Endodermal cell (in vitro differentiated cells): Measurements from ENCODE around the gene KCNK2. TPM values are rescaled to one million over a fixed set of nuclear protein-coding genes. Genes with fewer than 3 reads are reported as not detected.

Experiments used
- DNase-seq: peaks from one replicate; pipeline ENCODE4 v3.0.0-alpha.2; 2017
- H3K27ac ChIP-seq: 2 replicates; pipeline ENCODE4 v1.5.1; 2013; ENCODE audit warnings: mild to moderate bottlenecking, low read depth, low read length, moderate library complexity
- H3K27me3 ChIP-seq: 2 replicates; pipeline ENCODE4 v1.6.1; 2013; ENCODE audit warnings: mild to moderate bottlenecking, low read length, moderate library complexity; ENCODE audit not compliant: insufficient read depth, control insufficient read depth, poor library complexity, severe bottlenecking
- H3K36me3 ChIP-seq: 2 replicates; pipeline ENCODE4 v1.7.0; 2013; ENCODE audit warnings: mild to moderate bottlenecking, low read length, moderate library complexity; ENCODE audit not compliant: control insufficient read depth, insufficient read depth
- H3K4me1 ChIP-seq: one replicate; pipeline ENCODE4 v1.7.0; 2013; ENCODE audit warnings: low read length; ENCODE audit not compliant: control insufficient read depth, insufficient read depth
- H3K4me3 ChIP-seq: 2 replicates; pipeline ENCODE4 v1.5.1; 2013; ENCODE audit warnings: mild to moderate bottlenecking, low read length, moderate library complexity
- H3K9ac ChIP-seq: 2 replicates; pipeline ENCODE4 v1.6.1; 2013; ENCODE audit warnings: mild to moderate bottlenecking, low read length, moderate library complexity; ENCODE audit not compliant: poor library complexity, severe bottlenecking; ENCODE audit errors: extremely low read depth
- H3K9me3 ChIP-seq: 2 replicates; pipeline ENCODE4 v1.6.1; 2013; ENCODE audit warnings: mild to moderate bottlenecking, low read length, moderate library complexity; ENCODE audit not compliant: control insufficient read depth
- H3K27ac Mint-ChIP-seq: 2 replicates; pipeline ENCODE4 v1.8.0; 2020; ENCODE audit warnings: mixed read lengths
- H3K27me3 Mint-ChIP-seq: 2 replicates; pipeline ENCODE4 v1.8.0; 2021; ENCODE audit warnings: mild to moderate bottlenecking, mixed read lengths; ENCODE audit not compliant: insufficient read depth
- H3K36me3 Mint-ChIP-seq: 2 replicates; pipeline ENCODE4 v1.8.0; 2020; ENCODE audit warnings: low read depth, mixed read lengths
- H3K4me1 Mint-ChIP-seq: 2 replicates; pipeline ENCODE4 v1.8.0; 2020; ENCODE audit warnings: mixed read lengths
- H3K4me3 Mint-ChIP-seq: 2 replicates; pipeline ENCODE4 v1.8.0; 2020; ENCODE audit warnings: mild to moderate bottlenecking, moderate library complexity, mixed read lengths
- H3K9me3 Mint-ChIP-seq: 2 replicates; pipeline ENCODE4 v1.8.0; 2020; ENCODE audit warnings: mild to moderate bottlenecking, mixed read lengths
- WGBS, 2 experiments: methylation state at CpG; one replicate each; pipeline versions ENCODE4 v1.1.5 to v1.1.7; 2013; ENCODE audit warnings: missing lambda C conversion rate in 2 of 2, mixed read lengths in 1 of 2; ENCODE audit not compliant: insufficient coverage in 1 of 2, insufficient read length in 1 of 2; 5-methylcytosine and 5-hydroxymethylcytosine counted together
- total RNA-seq, 2 donors: library from RNA; stranded (reverse); fragmentation: NEBNext Ultra II Directional in 1 of 2; extraction: Animal tissue kit (Norgen Biotek cat#: 25700) in 1 of 2; gene quantifications; 2 replicates in 1 of 2; 3 replicates in 1 of 2; pipeline ENCODE4 v1.2.1, GENCODE V29; 2021
- TF ChIP-seq, protein P1 (sequence below): fragments of 200-600 bp; sonication (generic); conservative IDR thresholded peaks from 2 replicates; pipeline ENCODE4 v1.5.0; 2021; ENCODE audit warnings: antibody characterized with exemption, mild to moderate bottlenecking

The KCNK2 gene
- total RNA-seq, 2 donors from 2014 or later: 0.15 TPM; not detected in 1

DNA sequence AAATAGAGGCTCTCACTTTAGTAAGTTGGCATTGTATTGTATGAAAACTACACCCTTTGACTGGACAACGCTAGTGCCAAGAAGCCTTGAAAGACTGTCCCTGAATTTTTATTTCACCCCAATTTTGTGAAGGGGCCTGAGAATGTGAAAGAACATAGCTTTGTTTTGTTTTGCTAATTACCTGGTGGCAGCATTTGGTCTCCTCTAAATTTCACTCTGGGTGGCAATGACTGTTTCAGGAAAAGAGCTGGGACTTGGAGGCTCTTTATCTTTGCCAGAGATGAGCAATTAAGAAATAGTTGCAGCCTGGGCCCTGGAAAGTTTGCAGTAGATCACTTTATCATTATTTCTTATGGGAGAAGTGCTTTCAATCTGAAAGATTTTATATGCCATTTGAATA lies 117.6 kb downstream of the KCNK2 start:
- no peak for DNase-seq
- no peaks in the 10 kb centered on the region for H3K36me3 Mint-ChIP-seq
- WGBS, 2 experiments: 78% methylated on average over 1 of the region's 1 CpG; no CpG with 5 or more reads in 1 of the 2 experiments

DNA sequence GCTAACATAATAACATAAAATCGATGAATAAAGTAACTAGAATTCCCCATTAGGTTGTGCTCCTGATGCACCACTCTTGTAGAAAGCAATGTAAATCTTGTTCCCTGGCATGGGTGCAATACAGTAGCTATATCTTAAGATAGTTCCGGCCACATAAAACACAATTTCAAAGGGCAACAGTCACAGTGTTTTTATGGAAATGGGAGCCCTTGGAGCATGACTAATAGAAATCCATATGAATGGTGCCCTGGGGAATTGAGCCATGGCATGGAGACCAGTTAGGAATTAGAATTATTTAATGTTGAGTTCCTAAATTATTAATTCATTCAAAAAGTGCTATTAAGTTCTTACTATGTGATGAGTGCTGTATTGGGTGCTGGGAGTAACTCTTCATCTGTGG lies 118.7 kb downstream of the KCNK2 start:
- H3K9me3 ChIP-seq: no peaks in the 10 kb centered on the region
- TF ChIP-seq, protein P1, sequence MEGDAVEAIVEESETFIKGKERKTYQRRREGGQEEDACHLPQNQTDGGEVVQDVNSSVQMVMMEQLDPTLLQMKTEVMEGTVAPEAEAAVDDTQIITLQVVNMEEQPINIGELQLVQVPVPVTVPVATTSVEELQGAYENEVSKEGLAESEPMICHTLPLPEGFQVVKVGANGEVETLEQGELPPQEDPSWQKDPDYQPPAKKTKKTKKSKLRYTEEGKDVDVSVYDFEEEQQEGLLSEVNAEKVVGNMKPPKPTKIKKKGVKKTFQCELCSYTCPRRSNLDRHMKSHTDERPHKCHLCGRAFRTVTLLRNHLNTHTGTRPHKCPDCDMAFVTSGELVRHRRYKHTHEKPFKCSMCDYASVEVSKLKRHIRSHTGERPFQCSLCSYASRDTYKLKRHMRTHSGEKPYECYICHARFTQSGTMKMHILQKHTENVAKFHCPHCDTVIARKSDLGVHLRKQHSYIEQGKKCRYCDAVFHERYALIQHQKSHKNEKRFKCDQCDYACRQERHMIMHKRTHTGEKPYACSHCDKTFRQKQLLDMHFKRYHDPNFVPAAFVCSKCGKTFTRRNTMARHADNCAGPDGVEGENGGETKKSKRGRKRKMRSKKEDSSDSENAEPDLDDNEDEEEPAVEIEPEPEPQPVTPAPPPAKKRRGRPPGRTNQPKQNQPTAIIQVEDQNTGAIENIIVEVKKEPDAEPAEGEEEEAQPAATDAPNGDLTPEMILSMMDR: no peak
- Mint-ChIP-seq H3K27ac (no peak overlapping the region), H3K4me3 (no peak overlapping the region), H3K9me3 (no peaks in the 10 kb centered on the region), H3K4me1 (peaks cover 10% of the 10 kb centered on the region), H3K36me3 (no peaks in the 10 kb centered on the region), H3K27me3 (no peaks in the 10 kb centered on the region)
- no peaks in the 10 kb centered on the region for H3K4me1 ChIP-seq
- H3K27ac ChIP-seq: no peak overlapping the region
- no peaks in the 10 kb centered on the region for H3K27me3 ChIP-seq
- no peak overlapping the region for H3K9ac ChIP-seq
- no peaks in the 10 kb centered on the region for H3K36me3 ChIP-seq
- H3K4me3 ChIP-seq: no peak overlapping the region
- DNase-seq: no peak
- 85 to 95% methylated on average over 2 of the region's 2 CpGs for WGBS, 2 experiments

More for the DNA sequence above, 117.6 kb downstream of the KCNK2 start:
- Mint-ChIP-seq H3K9me3 (no peaks in the 10 kb centered on the region), H3K4me3 (no peak overlapping the region), H3K4me1 (peaks cover 9% of the 10 kb centered on the region), H3K27ac (no peak overlapping the region), H3K27me3 (no peaks in the 10 kb centered on the region)
- H3K27ac ChIP-seq: no peak overlapping the region
- TF ChIP-seq, protein P1: no peak
- H3K36me3 ChIP-seq: no peaks in the 10 kb centered on the region
- no peaks in the 10 kb centered on the region for H3K9me3 ChIP-seq
- H3K27me3 ChIP-seq: no peaks in the 10 kb centered on the region
- no peaks in the 10 kb centered on the region for H3K4me1 ChIP-seq
- H3K4me3 ChIP-seq: no peak overlapping the region
- no peak overlapping the region for H3K9ac ChIP-seq

- H3K9ac ChIP-seq: no peak overlapping the region
- DNase-seq: no peak
- TF ChIP-seq, protein P1: no peak
- Mint-ChIP-seq H3K4me1 (peaks cover 10% of the 10 kb centered on the region), H3K27ac (no peak overlapping the region), H3K4me3 (no peak overlapping the region), H3K36me3 (no peaks in the 10 kb centered on the region), H3K27me3 (no peaks in the 10 kb centered on the region), H3K9me3 (no peaks in the 10 kb centered on the region)
- no peaks in the 10 kb centered on the region for H3K4me1 ChIP-seq
- 60 to 74% methylated on average over 1 to 2 of the region's 2 CpGs for WGBS, 2 experiments
- no peaks in the 10 kb centered on the region for H3K9me3 ChIP-seq
- H3K27me3 ChIP-seq: no peaks in the 10 kb centered on the region
- H3K27ac ChIP-seq: no peak overlapping the region
- H3K36me3 ChIP-seq: no peaks in the 10 kb centered on the region
- no peak overlapping the region for H3K4me3 ChIP-seq
These were observed 120.3 kb downstream of the KCNK2 start for GRCh38 chr1:215202868-215203267.
